ENCODE results near the gene CCDC88B.

Gene CCDC88B

GRCh38 chr11:64403106-64403505 is 63.1 kb downstream of the CCDC88B start:
- no peaks in the 10 kb centered on the region for H3K9me3 ChIP-seq (ENCODE audit: insufficient read depth, low read length)
- no peaks in the 10 kb centered on the region for H3K9me2 ChIP-seq (replicated peaks; ENCODE audit: insufficient read depth, low read length)
- H3K27me3 ChIP-seq (ENCODE audit: low read length): no peaks in the 10 kb centered on the region
- H3K36me3 ChIP-seq (ENCODE audit: low read length): no peaks in the 10 kb centered on the region
- no peaks in the 10 kb centered on the region for H3K79me2 ChIP-seq (ENCODE audit: insufficient read depth, low read length)
- H3K4me2 ChIP-seq (ENCODE audit: low read depth, low read length, poor library complexity, severe bottlenecking): no peak overlapping the region
- H3K4me3 ChIP-seq (ENCODE audit: insufficient read depth, low read length, poor library complexity, severe bottlenecking): no peak overlapping the region
- H3F3A ChIP-seq (ENCODE audit: insufficient read depth): no peaks in the 10 kb centered on the region
- TF ChIP-seq EZH2phosphoT487 (conservative IDR thresholded peaks at IDR 0.05; ENCODE audit: low read length) (no peak), CTCF (IDR thresholded peaks at IDR 0.05; ENCODE audit: insufficient read depth, low read length, poor library complexity, severe bottlenecking) (no peak)
- no peak overlapping the region for H3K9ac ChIP-seq (ENCODE audit: low read length)
- H3K27ac ChIP-seq (ENCODE audit: low read depth, low read length): no peak overlapping the region
- H4K20me1 ChIP-seq (ENCODE audit: low read depth, low read length): no peaks in the 10 kb centered on the region
- H2AFZ ChIP-seq (ENCODE audit: low read depth, low read length, severe bottlenecking): no peak overlapping the region

- no peak overlapping the region for H3K27ac ChIP-seq (ENCODE audit: low read depth, low read length)
- H3K9me2 ChIP-seq (replicated peaks; ENCODE audit: insufficient read depth, low read length): no peaks in the 10 kb centered on the region
- H3K27me3 ChIP-seq (ENCODE audit: low read length): no peaks in the 10 kb centered on the region
- H3K36me3 ChIP-seq (ENCODE audit: low read length): no peaks in the 10 kb centered on the region
- no peak for TF ChIP-seq EZH2phosphoT487 (conservative IDR thresholded peaks at IDR 0.05; ENCODE audit: low read length)
- no peak for TF ChIP-seq CTCF (IDR thresholded peaks at IDR 0.05; ENCODE audit: insufficient read depth, low read length, poor library complexity, severe bottlenecking)
- no peak overlapping the region for H2AFZ ChIP-seq (ENCODE audit: low read depth, low read length, severe bottlenecking)
- H3F3A ChIP-seq (ENCODE audit: insufficient read depth): no peaks in the 10 kb centered on the region
- H3K9ac ChIP-seq (ENCODE audit: low read length): no peak overlapping the region
- H3K9me3 ChIP-seq (ENCODE audit: insufficient read depth, low read length): no peaks in the 10 kb centered on the region
- H3K4me2 ChIP-seq (ENCODE audit: low read depth, low read length, poor library complexity, severe bottlenecking): no peak overlapping the region
- no peaks in the 10 kb centered on the region for H4K20me1 ChIP-seq (ENCODE audit: low read depth, low read length)
- no peak overlapping the region for H3K4me3 ChIP-seq (ENCODE audit: insufficient read depth, low read length, poor library complexity, severe bottlenecking)
- H3K79me2 ChIP-seq (ENCODE audit: insufficient read depth, low read length): no peaks in the 10 kb centered on the region
Observed at GRCh38 chr11:64406221-64406946, 66.4 kb downstream of the CCDC88B start.

Measured in SU-DHL-6 (cell line).